Stomach (tissue), 4 donors: ENCODE data around the gene OLIG1.

Experiments
- CTCF ChIP-seq, 7 experiments: fragments of 450-650 bp in 4 of 7; fragments of 200-600 bp in 3 of 7; sonication (generic) in 3 of 7; IDR thresholded peaks; one replicate each; pipeline ENCODE4 v1.5.1; 2016 to 2019; ENCODE audit warnings: antibody characterized with exemption in 7 of 7, control low read depth in 2 of 7, mild to moderate bottlenecking in 1 of 7
- EP300 ChIP-seq: sonication (generic); formaldehyde crosslinking; IDR thresholded peaks from one replicate; pipeline ENCODE4 v1.6.1; 2017; ENCODE audit warnings: antibody characterized with exemption
- POLR2A ChIP-seq, 4 donors: fragments of 450-650 bp; IDR thresholded peaks; one replicate each; pipeline ENCODE4 v1.6.1; 2016; ENCODE audit warnings: antibody characterized with exemption in 4 of 4, control low read depth in 2 of 4, mild to moderate bottlenecking in 1 of 4, moderate library complexity in 1 of 4

- TF ChIP-seq EP300 (no peak), CTCF (IDR thresholded peaks at IDR 0.05) (no peak), POLR2A (IDR thresholded peaks at IDR 0.05) (no peak)
Observed at GRCh38 chr21:33041981-33042380, 28.0 kb upstream of the OLIG1 start.
